Stimulated activated CD4-positive, alpha-beta T cell treated with anti-CD3 and anti-CD28 coated beads, Interleukin-4, amount 100 ng/mL, for 48 hours (primary cell): Measurements from ENCODE around the gene SLC13A4.
"Not testable (repeated sequence)": the region's sequence is repeated elsewhere in the genome, so short reads cannot be mapped to it uniquely, and the experiment has no call there.

Experiments
- DNase-seq, 2 donors: peaks; one replicate each; pipeline ENCODE4 v3.0.0-alpha.2; 2020; ENCODE audit warnings: low read depth in 2 of 2

The SLC13A4 gene

GRCh38 chr7:135748770-135749169 is 20.8 kb upstream of the SLC13A4 start, which contains the start of gene FAM180A:
Gene FAM180A, minus strand, starts transcription at chr7:135748813. Its CDS starts 233 bp downstream, at chr7:135748580.
- DNase-seq = no peak

GRCh38 chr7:135747366-135747765 is 19.4 kb upstream of the SLC13A4 start:
- no peak for DNase-seq

DNA sequence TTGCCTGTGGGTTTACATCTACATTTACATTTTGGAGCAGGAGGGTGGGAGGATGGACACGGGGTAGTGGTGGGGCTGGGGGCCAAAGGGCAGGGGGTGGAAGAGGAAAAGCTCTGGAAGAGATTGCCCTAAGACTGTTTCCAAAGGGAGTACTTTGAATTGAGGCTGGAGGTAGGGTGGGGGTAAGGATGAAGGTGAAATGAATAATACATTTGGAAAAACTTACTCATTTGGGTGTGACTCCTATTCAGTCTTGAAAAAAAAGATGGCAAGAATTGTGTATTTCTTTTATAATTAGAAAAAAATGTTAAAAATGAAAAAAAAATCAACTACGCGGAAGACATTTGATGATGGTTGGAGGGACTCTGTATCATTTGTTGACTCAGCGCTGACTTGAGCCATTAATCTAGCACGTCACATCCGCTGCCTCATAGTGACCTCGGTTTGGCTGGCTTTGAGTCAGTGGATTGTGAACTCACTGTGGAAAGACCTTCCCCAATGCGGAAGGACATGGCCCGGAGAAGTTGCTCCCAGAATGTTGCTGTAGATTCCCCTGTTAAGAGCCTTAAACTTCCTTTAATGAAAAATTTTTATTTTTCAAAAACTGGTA is 17.8 kb upstream of the SLC13A4 start:
- DNase-seq = no peak

DNA sequence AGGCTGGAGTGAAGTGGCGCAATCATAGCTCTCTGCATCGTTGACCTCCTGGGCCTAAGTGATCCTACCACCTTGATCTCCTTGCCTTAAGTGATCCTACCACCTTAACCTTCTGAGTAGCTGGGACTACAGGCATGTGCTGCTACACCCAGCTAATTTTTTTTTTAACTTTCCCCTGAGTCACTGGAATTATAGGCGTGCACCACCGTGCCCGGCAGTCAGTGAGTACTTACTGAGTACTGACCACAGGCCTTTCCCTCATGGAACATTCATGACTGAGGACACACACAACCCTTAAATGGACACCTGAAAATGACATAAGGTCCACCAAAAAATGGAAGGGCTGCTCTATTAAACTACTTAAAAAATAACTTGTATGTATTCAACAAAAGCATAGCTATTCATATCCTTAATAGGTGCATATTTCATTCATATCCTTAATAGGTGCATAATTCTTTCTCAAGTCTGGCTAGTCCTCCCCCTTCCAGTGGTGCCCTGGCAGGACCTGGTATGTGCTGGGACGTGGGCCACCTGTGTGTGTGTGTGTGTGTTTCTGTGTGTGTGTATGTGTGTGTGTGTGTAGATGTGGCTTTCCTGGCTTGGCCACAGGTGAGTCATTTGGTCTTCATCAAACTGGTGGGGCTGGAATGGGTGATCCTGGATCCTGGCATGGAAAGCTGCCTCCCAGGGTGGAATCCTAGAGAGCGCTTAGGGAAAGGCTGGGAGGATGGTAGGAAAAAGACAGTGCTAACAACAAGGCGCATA is 17.1 kb upstream of the SLC13A4 start:
- no peak for DNase-seq

DNA sequence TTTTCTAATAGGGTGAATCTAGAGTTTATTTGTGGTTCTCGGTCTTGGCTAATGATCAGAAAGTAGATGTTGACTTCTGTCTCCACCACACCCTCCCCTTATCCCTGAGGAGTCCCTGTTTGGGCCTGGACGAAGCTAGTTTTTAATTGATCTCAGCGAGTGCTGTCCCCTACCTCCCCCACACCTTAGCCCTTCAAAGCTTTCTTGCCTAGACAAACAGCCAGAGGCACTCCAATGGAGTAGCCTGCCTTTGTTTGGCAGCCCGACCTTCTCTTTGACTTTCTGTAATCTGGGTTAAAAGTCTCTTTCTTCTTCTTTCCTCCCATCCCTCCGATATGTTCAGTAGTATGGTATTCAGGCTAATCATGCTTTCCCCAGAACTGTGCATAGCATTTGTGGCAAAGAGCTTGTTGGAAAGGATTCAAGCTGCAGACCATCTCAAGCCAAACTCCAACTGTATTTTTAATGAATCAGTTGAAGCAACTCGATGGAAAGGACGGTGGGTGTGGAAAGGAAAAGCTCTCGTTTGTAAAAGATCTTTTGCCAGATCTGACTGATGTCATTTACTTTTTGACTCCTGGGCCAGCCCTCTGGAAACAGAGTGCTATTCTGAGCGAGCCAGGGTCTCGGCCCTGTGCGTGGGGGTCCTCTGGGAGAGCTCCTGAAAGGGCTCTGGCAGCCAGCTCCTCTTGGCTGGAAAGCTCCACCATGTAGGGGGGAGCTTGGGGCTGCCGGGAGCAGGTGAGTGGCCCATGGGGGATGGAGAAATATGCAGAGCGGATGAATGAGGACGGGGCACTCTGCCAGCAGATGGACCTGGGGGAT is 16.1 kb upstream of the SLC13A4 start:
- DNase-seq = no peak

DNA sequence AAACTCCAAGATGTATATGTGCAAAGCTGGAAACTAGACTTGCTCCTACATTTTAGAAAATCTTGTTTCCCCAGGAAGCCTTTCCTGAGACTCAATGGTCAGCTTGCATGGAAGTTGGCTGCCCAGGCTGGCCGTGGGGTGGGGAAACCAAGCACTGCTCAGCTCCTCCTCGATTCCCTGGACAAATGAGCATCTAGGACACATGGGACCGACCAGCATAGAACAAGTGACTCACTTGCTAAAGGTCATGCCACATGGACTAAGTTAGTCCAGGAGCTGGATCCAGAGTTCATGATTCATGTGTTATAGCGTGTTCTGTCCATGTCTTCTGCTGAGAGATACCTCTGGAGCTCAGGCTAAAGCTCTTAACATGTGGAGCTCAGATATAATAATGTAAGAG is 14.4 kb upstream of the SLC13A4 start:
- no peak for DNase-seq

DNA sequence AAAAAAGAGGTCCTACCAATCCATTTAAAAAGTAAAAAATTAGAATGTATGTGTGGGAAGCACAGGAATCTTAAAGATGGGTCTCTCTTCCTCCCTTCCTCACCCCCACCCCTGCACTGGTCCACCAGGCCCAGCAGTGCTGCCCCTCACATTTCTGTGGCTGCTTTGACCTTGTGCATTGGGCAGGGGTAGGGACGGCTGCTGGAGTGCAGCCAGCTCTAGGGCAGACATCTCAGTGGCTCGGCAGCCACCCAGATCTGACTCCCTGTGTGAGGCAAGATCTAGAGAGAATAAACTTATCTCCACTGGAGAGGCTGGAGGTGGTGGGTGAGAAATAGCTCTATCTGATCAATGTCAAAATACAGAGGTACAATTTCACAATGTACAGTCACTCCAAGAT is 13.9 kb upstream of the SLC13A4 start:
- no peak for DNase-seq

DNA sequence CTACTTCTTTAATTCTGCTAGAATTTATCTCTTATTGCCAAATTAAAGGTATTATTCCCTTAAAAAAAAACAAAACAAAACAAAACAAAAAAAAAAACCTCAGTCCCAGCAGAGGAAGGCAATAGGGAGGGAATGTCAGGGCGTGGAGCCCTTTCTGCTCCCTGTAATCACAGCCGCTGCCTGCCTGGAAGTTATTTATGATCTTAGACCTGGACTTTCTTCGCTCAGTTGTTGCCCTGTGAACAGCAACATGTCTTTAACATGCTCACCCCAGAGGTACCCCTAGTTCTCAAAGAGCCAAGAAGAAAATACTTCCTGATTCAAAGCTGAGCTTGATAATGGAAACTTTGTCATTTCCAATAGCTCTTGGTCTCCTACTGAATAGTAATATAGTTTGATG is 12.9 kb upstream of the SLC13A4 start:
- DNase-seq = no peak

GRCh38 chr7:135737306-135737647 is 9.3 kb upstream of the SLC13A4 start:
- not testable (repeated sequence) for DNase-seq

DNA sequence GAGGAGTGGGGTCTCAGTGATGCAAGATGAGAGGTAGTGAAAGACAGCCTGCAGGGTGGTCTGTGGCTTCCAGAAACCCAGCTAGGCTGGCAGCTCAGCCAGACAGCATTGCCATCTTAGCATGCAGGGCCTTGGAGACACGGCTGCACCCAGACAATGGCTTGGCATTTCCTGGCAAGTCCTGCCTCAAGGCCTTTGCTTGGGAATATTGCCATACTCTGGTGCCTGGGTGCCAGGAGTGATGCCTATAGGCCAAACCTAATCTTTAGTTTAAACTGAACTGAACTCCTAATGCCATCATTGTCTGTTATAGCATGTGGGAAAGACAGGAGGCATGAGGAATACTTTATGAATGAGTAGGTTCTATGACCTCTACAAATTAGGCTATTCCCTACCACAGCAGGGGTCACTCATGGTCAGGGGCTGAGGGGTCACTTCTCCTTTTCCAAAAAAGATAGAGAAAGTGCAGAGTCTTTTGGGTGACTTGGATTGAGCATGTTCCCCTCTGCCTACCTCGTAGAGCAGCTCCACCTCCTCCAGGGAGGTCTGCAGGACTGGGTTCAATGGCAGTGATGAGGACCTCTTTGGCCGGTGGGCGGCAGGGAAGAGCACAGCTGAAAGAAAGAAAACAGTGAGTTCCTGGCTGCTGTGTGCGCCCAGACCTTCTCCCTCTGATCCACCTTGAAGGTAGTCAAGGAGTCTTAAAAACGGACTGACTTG is 8.8 kb upstream of the SLC13A4 start:
- DNase-seq = no peak

- DNase-seq = no peak
Measured at GRCh38 chr7:135734343-135734689, 6.3 kb upstream of the SLC13A4 start.

DNA sequence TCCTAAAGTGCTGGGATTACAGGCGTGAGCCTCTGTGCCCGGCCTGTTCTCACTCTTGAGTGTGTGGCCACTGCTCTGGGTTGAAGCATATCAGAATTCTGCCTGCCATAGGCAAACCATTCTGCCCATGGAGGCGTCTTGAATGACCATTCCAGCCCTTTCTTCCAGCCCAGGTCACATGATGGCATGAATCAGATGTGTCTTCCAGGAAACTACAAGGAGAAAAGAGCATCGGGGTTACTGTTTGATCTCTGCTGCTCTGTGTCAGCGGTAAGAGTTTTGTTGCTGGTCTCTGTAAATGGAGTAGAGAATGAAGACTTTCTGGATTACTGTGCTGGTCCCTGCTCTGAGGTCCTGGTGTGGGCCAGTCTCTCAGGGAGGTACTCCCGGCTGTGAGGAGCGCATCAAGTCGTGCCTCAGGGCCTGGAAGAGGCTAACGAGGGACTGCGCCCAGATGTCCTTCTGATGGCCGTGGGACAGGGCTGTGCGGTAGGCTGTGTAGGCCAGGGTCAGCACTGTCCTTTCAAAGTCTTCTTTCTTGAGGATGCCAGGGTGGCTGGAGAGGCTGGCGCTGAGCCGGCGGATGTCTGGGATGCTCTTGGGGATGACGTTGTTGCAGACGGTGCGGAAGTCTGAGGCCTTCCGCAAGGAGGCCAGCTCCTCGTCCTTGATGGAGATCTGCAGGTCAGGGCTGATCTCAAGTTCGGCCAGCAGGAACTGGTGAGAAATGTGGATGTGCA is 5.8 kb upstream of the SLC13A4 start:
- DNase-seq = no peak

- no peak for DNase-seq
Measured at GRCh38 chr7:135731131-135731530, 3.1 kb upstream of the SLC13A4 start.

- DNase-seq = no peak
Measured at GRCh38 chr7:135729230-135729629, 1.2 kb upstream of the SLC13A4 start.

DNA sequence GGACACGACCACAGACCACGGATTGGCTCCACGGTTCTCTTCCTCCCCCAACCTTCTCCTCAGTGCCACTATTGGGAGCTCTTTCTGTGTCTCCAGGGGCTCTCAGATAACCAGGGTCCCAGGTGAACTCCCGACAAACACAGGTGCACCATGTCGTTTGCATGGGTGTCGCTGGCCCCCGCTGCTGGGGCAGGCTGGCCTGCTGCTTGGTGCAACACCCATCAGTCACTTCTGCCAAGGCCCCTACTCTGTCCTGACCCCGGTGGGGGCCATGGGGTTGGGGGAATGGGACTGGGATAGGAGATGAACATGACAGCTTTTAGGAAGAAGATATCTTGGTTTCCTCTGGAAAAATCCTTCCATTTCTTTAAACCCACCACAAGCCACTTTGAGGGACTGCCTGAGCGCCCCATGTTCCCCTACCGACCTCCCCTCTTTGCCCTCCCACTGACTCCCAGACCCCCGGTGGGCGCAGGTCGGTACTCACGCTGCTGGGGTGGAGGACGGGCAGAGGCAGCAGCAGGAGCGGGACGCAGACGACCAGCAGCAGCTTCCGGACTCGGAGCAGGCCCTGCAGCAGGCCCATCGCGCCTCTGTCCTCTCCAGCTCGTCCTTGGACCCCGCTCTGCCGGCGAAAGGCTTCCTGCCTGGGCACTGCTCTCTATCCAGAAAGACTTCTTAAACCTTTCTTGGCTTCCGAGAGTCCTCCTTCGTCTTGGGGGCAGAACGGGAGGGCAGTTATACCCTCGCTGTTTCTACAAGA is 894 bp downstream of the SLC13A4 start:
- DNase-seq = no peak

GRCh38 chr7:135726276-135726788 is 1.7 kb downstream of the SLC13A4 start:
- no peak for DNase-seq

DNA sequence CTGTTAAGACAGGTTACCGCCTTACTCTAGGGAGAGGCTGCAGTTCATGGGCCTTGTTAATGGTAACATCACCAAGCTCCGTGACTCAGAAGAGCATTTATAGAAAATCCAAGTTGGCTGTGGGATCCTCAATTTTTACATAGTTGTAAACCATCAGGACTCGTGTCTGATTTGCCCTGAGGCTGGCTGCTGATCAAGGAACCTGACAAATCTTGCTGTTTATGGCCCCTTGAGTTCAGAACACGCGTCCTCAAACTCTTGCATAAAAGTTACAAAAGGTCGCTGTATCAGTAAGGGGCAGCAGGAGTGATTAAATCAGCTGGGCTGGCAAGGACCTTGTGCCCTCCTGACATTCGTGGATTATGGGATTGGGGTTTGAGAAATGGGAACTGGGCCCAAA is 4.6 kb downstream of the SLC13A4 start:
- no peak for DNase-seq

DNA sequence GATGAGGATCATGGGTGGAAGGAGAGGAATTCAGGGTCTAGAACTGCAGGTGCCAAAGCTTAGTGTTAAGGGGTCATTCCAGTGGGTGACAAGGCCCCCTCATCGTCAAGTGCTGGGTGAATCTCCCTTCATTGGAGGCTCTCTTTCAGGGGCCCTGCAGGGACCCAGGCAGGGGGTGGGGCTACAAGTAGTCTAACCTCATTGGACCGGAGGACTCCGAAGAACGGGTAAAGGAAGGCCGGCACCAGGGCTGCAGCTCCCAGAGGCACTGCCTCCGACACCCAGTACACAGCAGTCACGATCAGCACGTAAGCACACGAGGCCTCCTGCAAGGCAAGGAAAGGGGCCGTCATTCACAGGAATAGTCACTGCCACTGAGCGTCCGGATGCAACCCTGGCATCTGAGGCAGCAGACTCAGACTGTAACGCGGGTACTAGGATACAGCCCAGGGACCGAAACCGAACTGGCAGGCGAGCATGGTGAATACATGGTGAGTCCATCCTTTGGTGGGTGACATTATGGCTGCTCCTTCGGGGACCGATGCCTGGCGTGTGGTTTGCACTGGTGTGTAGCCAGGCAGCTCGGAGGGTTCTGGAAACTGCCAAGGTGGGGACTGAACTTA is 6.7 kb downstream of the SLC13A4 start:
- no peak for DNase-seq

GRCh38 chr7:135719688-135720087 is 8.3 kb downstream of the SLC13A4 start:
- no peak for DNase-seq

DNA sequence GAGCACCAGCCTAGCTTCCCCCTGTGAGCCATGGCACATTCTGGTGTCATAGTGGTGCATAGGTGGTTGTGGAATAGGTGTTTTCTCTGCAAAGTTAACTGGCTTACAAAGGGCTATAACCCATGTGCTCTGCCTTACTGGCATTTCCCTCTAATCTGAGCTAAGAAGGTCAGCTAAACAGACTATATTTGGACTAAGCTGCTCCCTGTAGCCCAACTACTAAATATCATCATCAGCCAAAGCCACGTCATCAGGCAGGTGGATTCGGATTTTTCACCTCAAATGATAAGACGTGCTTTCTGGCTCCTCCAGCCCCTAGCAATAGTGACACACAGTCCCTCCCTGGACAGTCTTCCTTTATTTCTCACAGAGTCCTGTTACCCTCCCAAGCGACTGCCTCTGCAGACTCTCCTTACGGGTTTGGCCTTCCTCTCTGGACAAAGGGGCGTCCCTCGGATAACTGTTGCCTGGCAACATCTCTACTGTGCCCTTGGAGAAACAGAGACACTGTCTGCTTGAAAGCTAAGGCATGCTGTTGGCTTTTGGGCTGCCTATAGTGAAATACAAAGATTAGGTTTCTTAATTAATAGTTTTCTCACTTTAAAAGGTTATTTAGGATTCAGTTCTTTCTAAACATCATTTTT is 9.1 kb downstream of the SLC13A4 start:
- no peak for DNase-seq
